HG03439 (cell line): Measurements from ENCODE around the gene LHFPL2.

Source experiments
- ATAC-seq: cut with Tn5 transposase; IDR thresholded peaks from one replicate; pipeline ENCODE4 v1.9.1; 2021; ENCODE audit warnings: mild to moderate bottlenecking, moderate library complexity; ENCODE audit not compliant: unreplicated experiment

The LHFPL2 gene

GRCh38 chr5:78526049-78526525 lies 122.5 kb downstream of the LHFPL2 start:
- no peak for ATAC-seq

- ATAC-seq, result no peak
These were observed 125.0 kb downstream of the LHFPL2 start for GRCh38 chr5:78523314-78524193.

- ATAC-seq, result no peak
These were observed 125.9 kb downstream of the LHFPL2 start for GRCh38 chr5:78522476-78523260.

GRCh38 chr5:78521455-78521854 lies 127.1 kb downstream of the LHFPL2 start:
- ATAC-seq, result no peak

GRCh38 chr5:78519198-78519941 lies 129.2 kb downstream of the LHFPL2 start:
- ATAC-seq, result no peak

GRCh38 chr5:78518365-78519197 lies 130.0 kb downstream of the LHFPL2 start:
- ATAC-seq, result no peak

- no peak for ATAC-seq
These were observed 132.9 kb downstream of the LHFPL2 start for GRCh38 chr5:78515670-78516069.

- ATAC-seq, result no peak
These were observed 133.9 kb downstream of the LHFPL2 start for GRCh38 chr5:78514427-78515330.

- no peak for ATAC-seq
These were observed 135.1 kb downstream of the LHFPL2 start for GRCh38 chr5:78513441-78513840.

- ATAC-seq, result no peak
These were observed 136.1 kb downstream of the LHFPL2 start for GRCh38 chr5:78512435-78512834.

GRCh38 chr5:78511121-78511906 lies 137.3 kb downstream of the LHFPL2 start:
- no peak for ATAC-seq

GRCh38 chr5:78509884-78510769 lies 138.4 kb downstream of the LHFPL2 start:
- ATAC-seq, result no peak

GRCh38 chr5:78509145-78509865 lies 139.3 kb downstream of the LHFPL2 start:
- no peak for ATAC-seq

GRCh38 chr5:78508186-78508765 lies 140.3 kb downstream of the LHFPL2 start:
- no peak for ATAC-seq

GRCh38 chr5:78507531-78507930 lies 141.0 kb downstream of the LHFPL2 start:
- ATAC-seq, result no peak

- no peak for ATAC-seq
These were observed 142.1 kb downstream of the LHFPL2 start for GRCh38 chr5:78506261-78507024.
